CD14-positive monocyte (primary cell): Measurements from ENCODE around the gene PHLDA3. TPM values are rescaled to one million over a fixed set of nuclear protein-coding genes. Genes with fewer than 3 reads are reported as not detected.
A peak's percentile ranks its signal among the peaks of the same experiment; 100 is the strongest.

Experiments used
- DNase-seq, 3 donors: peaks; one replicate each; pipeline ENCODE4 v3.0.0-alpha.2; 2011 to 2022
- H2AFZ ChIP-seq: 2 replicates; pipeline ENCODE4 v1.6.0; 2012; ENCODE audit warnings: mild to moderate bottlenecking, low read depth, low read length, inconsistent platforms; ENCODE audit not compliant: insufficient read depth, poor library complexity, severe bottlenecking
- H3K27ac ChIP-seq, 2 donors: 1 replicate in 1 of 2; 2 replicates in 1 of 2; pipeline ENCODE4 v1.5.1; 2012 to 2013; ENCODE audit warnings: low read length in 2 of 2, control low read depth in 1 of 2, inconsistent platforms in 1 of 2, low read depth in 1 of 2, mild to moderate bottlenecking in 1 of 2
- H3K27me3 ChIP-seq, 2 donors: one replicate each; pipeline versions ENCODE4 v1.6.0 to v1.6.1; 2011 to 2013; ENCODE audit warnings: low read length in 2 of 2; ENCODE audit not compliant: control insufficient read depth in 2 of 2, insufficient read depth in 2 of 2
- H3K36me3 ChIP-seq, 2 donors: replicated peaks in 1 of 2; 1 replicate in 1 of 2; 2 replicates in 1 of 2; pipeline versions ENCODE4 v1.5.1 to v1.6.1; 2012 to 2013; ENCODE audit warnings: low read length in 2 of 2, control low read depth in 1 of 2, inconsistent platforms in 1 of 2, mild to moderate bottlenecking in 1 of 2; ENCODE audit not compliant: insufficient read depth in 2 of 2, control insufficient read depth in 1 of 2
- H3K4me1 ChIP-seq, 2 donors: 1 replicate in 1 of 2; 2 replicates in 1 of 2; pipeline versions ENCODE4 v1.5.1 to v1.6.1; 2012 to 2013; ENCODE audit warnings: low read length in 2 of 2, control low read depth in 1 of 2, inconsistent platforms in 1 of 2, mild to moderate bottlenecking in 1 of 2, moderate library complexity in 1 of 2; ENCODE audit not compliant: insufficient read depth in 2 of 2, control insufficient read depth in 1 of 2
- H3K4me2 ChIP-seq: replicated peaks from 2 replicates; pipeline ENCODE3; 2012; ENCODE audit warnings: low read length, moderate library complexity, mild to moderate bottlenecking; ENCODE audit not compliant: poor library complexity, severe bottlenecking; ENCODE audit errors: extremely low read depth
- H3K4me3 ChIP-seq, 3 experiments: fragments of 200-600 bp in 1 of 3; sonication (generic) in 1 of 3; replicated peaks in 1 of 3; 1 replicate in 2 of 3; 2 replicates in 1 of 3; pipeline ENCODE4 v1.5.1; 2011 to 2013; ENCODE audit warnings: low read length in 3 of 3, mild to moderate bottlenecking in 3 of 3, control low read depth in 2 of 3, low read depth in 2 of 3, inconsistent platforms in 1 of 3, moderate library complexity in 1 of 3
- H3K79me2 ChIP-seq: 2 replicates; pipeline ENCODE4 v1.6.0; 2012; ENCODE audit warnings: mild to moderate bottlenecking, control low read depth, inconsistent platforms, low read length, moderate library complexity; ENCODE audit not compliant: insufficient read depth
- H3K9ac ChIP-seq: 2 replicates; pipeline ENCODE4 v1.6.0; 2017; ENCODE audit warnings: low read length, mild to moderate bottlenecking; ENCODE audit not compliant: insufficient read depth, poor library complexity, severe bottlenecking
- H3K9me3 ChIP-seq, 2 donors: replicated peaks in 1 of 2; 1 replicate in 1 of 2; 2 replicates in 1 of 2; pipeline versions ENCODE4 v1.5.1 to v1.6.1; 2012 to 2013; ENCODE audit warnings: low read length in 2 of 2, control low read depth in 1 of 2; ENCODE audit not compliant: control insufficient read depth in 1 of 2, insufficient read depth in 1 of 2
- H4K20me1 ChIP-seq: 2 replicates; pipeline ENCODE4 v1.6.0; 2012; ENCODE audit warnings: mild to moderate bottlenecking, low read length, control low read depth, moderate library complexity; ENCODE audit not compliant: insufficient read depth
- H3K27ac Mint-ChIP-seq, 7 donors: one replicate each; pipeline ENCODE4 v1.8.0; 2020; ENCODE audit warnings: mild to moderate bottlenecking in 7 of 7, mixed read lengths in 7 of 7, moderate library complexity in 6 of 7, inconsistent platforms in 2 of 7
- H3K27me3 Mint-ChIP-seq, 3 donors: one replicate each; pipeline ENCODE4 v1.8.0; 2021 to 2022; ENCODE audit warnings: low read depth in 3 of 3, mild to moderate bottlenecking in 3 of 3, mixed read lengths in 3 of 3, moderate library complexity in 3 of 3, inconsistent platforms in 1 of 3
- H3K36me3 Mint-ChIP-seq, 2 donors: one replicate each; pipeline ENCODE4 v1.8.0; 2020; ENCODE audit warnings: mixed read lengths in 2 of 2, inconsistent platforms in 1 of 2, mild to moderate bottlenecking in 1 of 2
- H3K4me1 Mint-ChIP-seq: one replicate; pipeline ENCODE4 v1.8.0; 2020; ENCODE audit warnings: mild to moderate bottlenecking, mixed read lengths
- H3K4me3 Mint-ChIP-seq, 2 donors: one replicate each; pipeline ENCODE4 v1.8.0; 2020; ENCODE audit warnings: mild to moderate bottlenecking in 2 of 2, mixed read lengths in 2 of 2, moderate library complexity in 1 of 2
- H3K9me3 Mint-ChIP-seq, 7 donors: one replicate each; pipeline ENCODE4 v1.8.0; 2020 to 2022; ENCODE audit warnings: mixed read lengths in 7 of 7, mild to moderate bottlenecking in 6 of 7, moderate library complexity in 6 of 7, inconsistent platforms in 2 of 7
- CTCF ChIP-seq: fragments of 200-600 bp; IDR thresholded peaks from one replicate; pipeline ENCODE4 v1.8.0; 2022; ENCODE audit warnings: antibody characterized with exemption, mild to moderate bottlenecking
- WGBS: methylation state at CpG from one replicate; pipeline ENCODE4 v1.1.5; 2013; ENCODE audit warnings: missing lambda C conversion rate; ENCODE audit not compliant: insufficient coverage; 5-methylcytosine and 5-hydroxymethylcytosine counted together
- intact Hi-C, 2 donors: fragments of 100-400 bp; cut with micrococcal nuclease; formaldehyde crosslinking; loops; one replicate each; pipeline versions ENCODE4 v1.15.0 to v1.15.1; 2023
- polyA plus RNA-seq, 3 donors: library from polyadenylated mRNA; depleted of rRNA in 1 of 3; unstranded in 2 of 3; stranded (reverse) in 1 of 3; fragments of 300-500 nt in 2 of 3; fragments of >200 nt in 1 of 3; fragmentation: Illumina TruSeq in 2 of 3; gene quantifications; 1 replicate in 2 of 3; 2 replicates in 1 of 3; pipeline ENCODE4 v1.2.3, GENCODE V29; 2012 to 2021

The PHLDA3 gene
- polyA plus RNA-seq, 3 donors = 0.08 TPM; not detected in 2

GRCh38 chr1:201511941-201512539, 43.1 kb upstream of the PHLDA3 start:
- Mint-ChIP-seq H3K36me3 (peaks cover 12 to 15% of the 10 kb centered on the region in 2 donors), H3K27ac (peak overlapping the region; percentile 40 to 88 (median 79)), H3K9me3 (no peaks in the 10 kb centered on the region), H3K27me3 (peaks cover 0 to 1% (median 0%) of the 10 kb centered on the region in 3 donors), H3K4me3 (no peak overlapping the region), H3K4me1 (peaks cover 49% of the 10 kb centered on the region)
- H3K36me3 ChIP-seq = no peaks in the 10 kb centered on the region
- TF ChIP-seq CTCF = no peak
- 55% methylated on average over 5 of the region's 6 CpGs for WGBS
- H3K9ac ChIP-seq = no peak overlapping the region
- no peaks in the 10 kb centered on the region for H3K9me3 ChIP-seq
- no peaks in the 10 kb centered on the region for H3K27me3 ChIP-seq
- H3K27ac ChIP-seq = peak overlapping the region in 1 of 2 donors; percentile 40
- H2AFZ ChIP-seq = peak overlapping the region; percentile 67
- DNase-seq = peak; percentile 54 to 73 (median 67)
- no peaks in the 10 kb centered on the region for H4K20me1 ChIP-seq
- no peaks in the 10 kb centered on the region for H3K79me2 ChIP-seq
- H3K4me2 ChIP-seq = peak overlapping the region; percentile 36
- intact Hi-C loops = loop anchor here (2.0 to 5.0 kb wide), 2 partner anchors 29 to 65 kb away; no protein-coding TSS in a partner anchor
- H3K4me1 ChIP-seq = peaks cover 26 to 38% of the 10 kb centered on the region in 2 donors
- H3K4me3 ChIP-seq = peak overlapping the region in 1 of 3 experiments; percentile 35

- H3K9me3 Mint-ChIP-seq = no peaks in the 10 kb centered on the region
- H3K9me3 ChIP-seq = no peaks in the 10 kb centered on the region
- H3K4me1 ChIP-seq = peaks cover 27 to 43% of the 10 kb centered on the region in 2 donors
- H3K4me1 Mint-ChIP-seq = peaks cover 48% of the 10 kb centered on the region
- no peak overlapping the region for H3K4me3 ChIP-seq
- H2AFZ ChIP-seq = peak overlapping the region; percentile 67
- H3K27ac ChIP-seq = peak overlapping the region in 1 of 2 donors; percentile 40
- H3K27ac Mint-ChIP-seq = peak overlapping the region in 6 of 7 donors; percentile 40 to 88 (median 72)
- peaks cover 4% of the 10 kb centered on the region for H3K79me2 ChIP-seq
- H3K36me3 ChIP-seq = no peaks in the 10 kb centered on the region
- H3K4me2 ChIP-seq = no peak overlapping the region
- WGBS = 96% methylated on average over 4 of the region's 6 CpGs
- H3K4me3 Mint-ChIP-seq = no peak overlapping the region
- TF ChIP-seq CTCF = no peak
- H4K20me1 ChIP-seq = no peaks in the 10 kb centered on the region
- H3K9ac ChIP-seq = no peak overlapping the region
- peaks cover 12 to 15% of the 10 kb centered on the region in 2 donors for H3K36me3 Mint-ChIP-seq
- DNase-seq = no peak
- H3K27me3 ChIP-seq = no peaks in the 10 kb centered on the region
- intact Hi-C loops = loop anchor here in 1 of 2 donors (5.0 kb wide), 1 partner anchor 64 kb away; no protein-coding TSS in a partner anchor
- H3K27me3 Mint-ChIP-seq = peaks cover 0 to 1% (median 0%) of the 10 kb centered on the region in 3 donors
Observed at GRCh38 chr1:201511396-201511940, 42.5 kb upstream of the PHLDA3 start.
